Vagina (tissue), 2 donors: ENCODE results near the gene TNNC1. TPM values are rescaled to one million over a fixed set of nuclear protein-coding genes. Genes with fewer than 3 reads are reported as not detected.

Source experiments
- DNase-seq, 2 donors: peaks; one replicate each; pipeline ENCODE4 v3.0.0-alpha.2; 2017; ENCODE audit errors: extremely low spot score in 2 of 2
- H3K27ac ChIP-seq: fragments of 200-600 bp; sonication (generic); one replicate; pipeline ENCODE4 v1.5.1; 2019
- H3K27me3 ChIP-seq: fragments of 200-600 bp; sonication (generic); one replicate; pipeline ENCODE4 v1.5.1; 2019
- H3K36me3 ChIP-seq, 2 donors: fragments of 200-600 bp; sonication (generic); one replicate each; pipeline ENCODE4 v1.5.1; 2017 to 2019
- H3K4me1 ChIP-seq: fragments of 200-600 bp; sonication (generic); one replicate; pipeline ENCODE4 v1.5.1; 2019
- H3K4me3 ChIP-seq, 2 donors: fragments of 200-600 bp; sonication (generic); 1 replicate in 1 of 2; 2 replicates in 1 of 2; pipeline ENCODE4 v1.5.1; 2016 to 2019
- H3K9me3 ChIP-seq: fragments of 200-600 bp; sonication (generic); one replicate; pipeline ENCODE4 v1.5.1; 2019
- CTCF ChIP-seq, 3 experiments: fragments of 450-650 bp in 2 of 3; fragments of 200-600 bp in 1 of 3; sonication (generic) in 1 of 3; IDR thresholded peaks; one replicate each; pipeline ENCODE4 v1.5.1; 2017 to 2019; ENCODE audit warnings: antibody characterized with exemption in 3 of 3, mild to moderate bottlenecking in 2 of 3, moderate library complexity in 2 of 3
- POLR2A ChIP-seq, 2 donors: fragments of 450-650 bp; IDR thresholded peaks; one replicate each; pipeline ENCODE4 v1.6.1; 2017; ENCODE audit warnings: antibody characterized with exemption in 2 of 2, mild to moderate bottlenecking in 2 of 2, moderate library complexity in 2 of 2
- POLR2AphosphoS5 ChIP-seq, 2 donors: sonication (generic); formaldehyde crosslinking; IDR thresholded peaks; one replicate each; pipeline ENCODE4 v1.9.0; 2017; ENCODE audit warnings: antibody characterized with exemption in 2 of 2, mild to moderate bottlenecking in 2 of 2, low read depth in 1 of 2; ENCODE audit not compliant: insufficient read depth in 1 of 2
- intact Hi-C: fragments of 100-400 bp; cut with DNase I; formaldehyde crosslinking; loops from one replicate; pipeline ENCODE4 v1.15.1; 2023
- total RNA-seq: library from RNA; depleted of rRNA; stranded (reverse); fragments of >200 nt; gene quantifications from one replicate; pipeline ENCODE4 v1.2.3, GENCODE V29; 2016

Gene TNNC1
- total RNA-seq, 1 donor from 2014 or later, result 1.7 TPM

- Histone ChIP-seq H3K4me3 (no peak overlapping the region), H3K27ac (no peak overlapping the region), H3K9me3 (no peaks in the 10 kb centered on the region), H3K27me3 (no peaks in the 10 kb centered on the region), H3K36me3 (no peaks in the 10 kb centered on the region), H3K4me1 (no peaks in the 10 kb centered on the region)
- intact Hi-C loops, result loop anchor here (10.0 kb wide), 1 partner anchor 102 kb away; no protein-coding TSS in a partner anchor
- no peak for DNase-seq
- no peak for TF ChIP-seq POLR2A (IDR thresholded peaks at IDR 0.05)
- no peak for TF ChIP-seq POLR2AphosphoS5 (IDR thresholded peaks at IDR 0.05; ENCODE audit: insufficient read depth in 1 of 2, low read depth in 1 of 2)
- TF ChIP-seq CTCF (IDR thresholded peaks at IDR 0.05), result no peak
These were observed 31.2 kb downstream of the TNNC1 start for GRCh38 chr3:52422669-52423068.

GRCh38 chr3:52420388-52420787, 33.5 kb downstream of the TNNC1 start:
- no peak for DNase-seq
- H3K4me1 ChIP-seq, result no peaks in the 10 kb centered on the region
- H3K27me3 ChIP-seq, result no peaks in the 10 kb centered on the region
- no peak overlapping the region for H3K27ac ChIP-seq
- intact Hi-C loops, result loop anchor here (10.0 kb wide), 1 partner anchor 104 kb away; no protein-coding TSS in a partner anchor
- no peak for TF ChIP-seq CTCF (IDR thresholded peaks at IDR 0.05)
- no peak for TF ChIP-seq POLR2A (IDR thresholded peaks at IDR 0.05)
- TF ChIP-seq POLR2AphosphoS5 (IDR thresholded peaks at IDR 0.05; ENCODE audit: insufficient read depth in 1 of 2, low read depth in 1 of 2), result no peak
- no peak overlapping the region for H3K4me3 ChIP-seq
- H3K36me3 ChIP-seq, result no peaks in the 10 kb centered on the region
- no peaks in the 10 kb centered on the region for H3K9me3 ChIP-seq

GRCh38 chr3:52415800-52416199, 38.0 kb downstream of the TNNC1 start:
- intact Hi-C loops, result no loop called here
- Histone ChIP-seq H3K4me1 (peaks cover 26% of the 10 kb centered on the region), H3K36me3 (no peaks in the 10 kb centered on the region), H3K27ac (no peak overlapping the region), H3K27me3 (no peaks in the 10 kb centered on the region), H3K4me3 (no peak overlapping the region), H3K9me3 (no peaks in the 10 kb centered on the region)
- TF ChIP-seq POLR2A (IDR thresholded peaks at IDR 0.05) (no peak), POLR2AphosphoS5 (IDR thresholded peaks at IDR 0.05; ENCODE audit: insufficient read depth in 1 of 2, low read depth in 1 of 2) (no peak), CTCF (IDR thresholded peaks at IDR 0.05) (no peak)
- no peak for DNase-seq

- H3K36me3 ChIP-seq, result peaks cover 0 to 41% of the 10 kb centered on the region in 2 donors
- H3K27me3 ChIP-seq, result no peaks in the 10 kb centered on the region
- intact Hi-C loops, result no loop called here
- no peak for DNase-seq
- H3K9me3 ChIP-seq, result no peaks in the 10 kb centered on the region
- peak overlapping the region in 1 of 2 donors; percentile 93 for H3K4me3 ChIP-seq
- TF ChIP-seq POLR2A (IDR thresholded peaks at IDR 0.05), result no peak
- no peak for TF ChIP-seq CTCF (IDR thresholded peaks at IDR 0.05)
- TF ChIP-seq POLR2AphosphoS5 (IDR thresholded peaks at IDR 0.05; ENCODE audit: insufficient read depth in 1 of 2, low read depth in 1 of 2), result no peak
- peak overlapping the region; percentile 97 for H3K27ac ChIP-seq
- peaks cover 68% of the 10 kb centered on the region for H3K4me1 ChIP-seq
These were observed 45.4 kb downstream of the TNNC1 start for GRCh38 chr3:52408466-52408865.

- DNase-seq, result no peak
- H3K9me3 ChIP-seq, result no peaks in the 10 kb centered on the region
- H3K36me3 ChIP-seq, result peaks cover 0 to 48% of the 10 kb centered on the region in 2 donors
- peaks cover 62% of the 10 kb centered on the region for H3K4me1 ChIP-seq
- no peak overlapping the region for H3K27ac ChIP-seq
- intact Hi-C loops, result no loop called here
- no peak overlapping the region for H3K4me3 ChIP-seq
- H3K27me3 ChIP-seq, result no peaks in the 10 kb centered on the region
- TF ChIP-seq POLR2A (IDR thresholded peaks at IDR 0.05) (no peak), POLR2AphosphoS5 (IDR thresholded peaks at IDR 0.05; ENCODE audit: insufficient read depth in 1 of 2, low read depth in 1 of 2) (no peak), CTCF (IDR thresholded peaks at IDR 0.05) (no peak)
These were observed 46.1 kb downstream of the TNNC1 start for GRCh38 chr3:52407779-52408178.
